GM23338 (cell line): Measurements from ENCODE around the gene APOD.
"Not testable (repeated sequence)": the region's sequence is repeated elsewhere in the genome, so short reads cannot be mapped to it uniquely, and the experiment has no call there.

Experiments used
- POLR2AphosphoS5 ChIP-seq: IDR thresholded peaks from 2 replicates; pipeline ENCODE4 v1.6.1; 2016; ENCODE audit warnings: antibody characterized with exemption, low read depth
- TF ChIP-seq, protein P1 (sequence below), 2 experiments: fragments of 200-600 bp in 1 of 2; sonication (generic) in 1 of 2; conservative IDR thresholded peaks; 2 replicates each; pipeline versions ENCODE4 v1.5.1 to v1.6.1; 2016 to 2017; ENCODE audit warnings: antibody characterized with exemption in 2 of 2, low read depth in 2 of 2, mild to moderate bottlenecking in 2 of 2, moderate library complexity in 1 of 2

DNA sequence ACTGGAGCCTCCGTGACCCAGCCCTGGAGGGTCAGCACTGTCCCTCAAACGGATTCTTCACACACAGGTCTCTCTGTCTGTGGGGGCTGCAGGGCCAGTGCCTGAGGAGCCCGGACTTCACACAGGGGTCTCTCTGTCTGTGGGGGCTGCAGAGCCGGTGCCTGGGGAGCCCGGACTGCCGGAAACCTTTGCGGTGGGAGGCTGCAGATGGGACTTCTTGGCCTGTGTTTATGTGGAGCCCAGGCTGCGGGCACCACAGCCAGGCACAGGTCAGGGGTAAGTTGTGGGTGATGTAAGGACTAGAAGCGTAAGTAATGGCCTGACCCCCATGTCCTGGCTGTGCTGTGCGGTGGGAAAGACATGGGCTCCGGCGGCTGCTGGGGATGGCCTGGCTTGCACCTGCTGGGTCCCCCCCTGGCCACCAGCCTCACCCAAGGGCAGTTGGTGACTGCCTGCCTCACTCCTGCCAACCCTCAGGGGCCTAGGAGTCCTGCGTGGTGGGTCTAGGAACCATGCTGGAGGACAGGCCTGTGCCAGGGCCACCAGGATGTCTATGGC lies 47.3 kb upstream of the APOD start:
- TF ChIP-seq, protein P1, sequence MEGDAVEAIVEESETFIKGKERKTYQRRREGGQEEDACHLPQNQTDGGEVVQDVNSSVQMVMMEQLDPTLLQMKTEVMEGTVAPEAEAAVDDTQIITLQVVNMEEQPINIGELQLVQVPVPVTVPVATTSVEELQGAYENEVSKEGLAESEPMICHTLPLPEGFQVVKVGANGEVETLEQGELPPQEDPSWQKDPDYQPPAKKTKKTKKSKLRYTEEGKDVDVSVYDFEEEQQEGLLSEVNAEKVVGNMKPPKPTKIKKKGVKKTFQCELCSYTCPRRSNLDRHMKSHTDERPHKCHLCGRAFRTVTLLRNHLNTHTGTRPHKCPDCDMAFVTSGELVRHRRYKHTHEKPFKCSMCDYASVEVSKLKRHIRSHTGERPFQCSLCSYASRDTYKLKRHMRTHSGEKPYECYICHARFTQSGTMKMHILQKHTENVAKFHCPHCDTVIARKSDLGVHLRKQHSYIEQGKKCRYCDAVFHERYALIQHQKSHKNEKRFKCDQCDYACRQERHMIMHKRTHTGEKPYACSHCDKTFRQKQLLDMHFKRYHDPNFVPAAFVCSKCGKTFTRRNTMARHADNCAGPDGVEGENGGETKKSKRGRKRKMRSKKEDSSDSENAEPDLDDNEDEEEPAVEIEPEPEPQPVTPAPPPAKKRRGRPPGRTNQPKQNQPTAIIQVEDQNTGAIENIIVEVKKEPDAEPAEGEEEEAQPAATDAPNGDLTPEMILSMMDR (conservative IDR thresholded peaks at IDR 0.05; ENCODE audit: low read depth in 2 of 2) = not testable (repeated sequence)
- TF ChIP-seq POLR2AphosphoS5 = not testable (repeated sequence)
